Measurements from ENCODE around the gene OPA3.
A peak's percentile ranks its signal among the peaks of the same experiment; 100 is the strongest.

Gene OPA3

DNA sequence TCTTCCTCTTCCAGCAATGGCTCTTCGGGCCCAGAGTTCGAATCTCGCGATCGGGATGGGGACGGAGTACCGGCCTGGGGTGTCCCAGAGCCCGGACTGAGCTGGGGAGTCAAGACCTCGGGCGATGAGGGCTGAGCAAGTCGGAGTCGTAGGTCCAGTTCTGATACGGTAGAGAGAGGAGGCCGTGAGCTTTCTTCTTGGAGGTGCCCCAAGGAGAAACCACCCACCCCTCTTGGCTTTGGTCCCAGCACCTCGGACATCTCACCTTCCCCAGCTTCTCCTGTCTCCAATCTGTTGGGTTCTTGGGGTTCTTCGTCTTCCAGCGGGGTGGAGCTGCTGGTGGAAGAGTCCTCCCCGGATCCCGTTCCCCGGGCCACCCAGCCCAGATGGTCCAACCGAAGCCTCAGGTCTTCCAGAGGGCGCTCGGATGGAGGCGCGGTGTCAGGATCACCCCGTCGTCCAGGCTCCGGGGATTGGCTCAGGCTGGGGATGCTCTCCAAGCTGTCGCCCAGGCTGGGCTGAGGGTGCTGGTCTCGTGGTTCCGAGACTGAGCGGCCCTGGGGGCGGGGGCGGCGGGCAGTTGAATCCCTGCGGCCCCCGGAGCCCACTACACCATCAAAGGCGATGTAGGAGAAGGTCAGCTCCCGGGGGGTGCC is 90.2 kb downstream of the OPA3 start:
- TF ChIP-seq, protein P1, sequence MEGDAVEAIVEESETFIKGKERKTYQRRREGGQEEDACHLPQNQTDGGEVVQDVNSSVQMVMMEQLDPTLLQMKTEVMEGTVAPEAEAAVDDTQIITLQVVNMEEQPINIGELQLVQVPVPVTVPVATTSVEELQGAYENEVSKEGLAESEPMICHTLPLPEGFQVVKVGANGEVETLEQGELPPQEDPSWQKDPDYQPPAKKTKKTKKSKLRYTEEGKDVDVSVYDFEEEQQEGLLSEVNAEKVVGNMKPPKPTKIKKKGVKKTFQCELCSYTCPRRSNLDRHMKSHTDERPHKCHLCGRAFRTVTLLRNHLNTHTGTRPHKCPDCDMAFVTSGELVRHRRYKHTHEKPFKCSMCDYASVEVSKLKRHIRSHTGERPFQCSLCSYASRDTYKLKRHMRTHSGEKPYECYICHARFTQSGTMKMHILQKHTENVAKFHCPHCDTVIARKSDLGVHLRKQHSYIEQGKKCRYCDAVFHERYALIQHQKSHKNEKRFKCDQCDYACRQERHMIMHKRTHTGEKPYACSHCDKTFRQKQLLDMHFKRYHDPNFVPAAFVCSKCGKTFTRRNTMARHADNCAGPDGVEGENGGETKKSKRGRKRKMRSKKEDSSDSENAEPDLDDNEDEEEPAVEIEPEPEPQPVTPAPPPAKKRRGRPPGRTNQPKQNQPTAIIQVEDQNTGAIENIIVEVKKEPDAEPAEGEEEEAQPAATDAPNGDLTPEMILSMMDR (IDR thresholded peaks at IDR 0.05), result no peak

GRCh38 chr19:45492627-45493470 is 91.8 kb downstream of the OPA3 start:
- TF ChIP-seq, protein P1 (IDR thresholded peaks at IDR 0.05), result no peak

GRCh38 chr19:45492137-45492626 is 92.4 kb downstream of the OPA3 start:
- TF ChIP-seq, protein P1 (IDR thresholded peaks at IDR 0.05), result no peak

GRCh38 chr19:45489216-45489855 is 95.3 kb downstream of the OPA3 start:
- TF ChIP-seq, protein P1 (IDR thresholded peaks at IDR 0.05), result no peak

DNA sequence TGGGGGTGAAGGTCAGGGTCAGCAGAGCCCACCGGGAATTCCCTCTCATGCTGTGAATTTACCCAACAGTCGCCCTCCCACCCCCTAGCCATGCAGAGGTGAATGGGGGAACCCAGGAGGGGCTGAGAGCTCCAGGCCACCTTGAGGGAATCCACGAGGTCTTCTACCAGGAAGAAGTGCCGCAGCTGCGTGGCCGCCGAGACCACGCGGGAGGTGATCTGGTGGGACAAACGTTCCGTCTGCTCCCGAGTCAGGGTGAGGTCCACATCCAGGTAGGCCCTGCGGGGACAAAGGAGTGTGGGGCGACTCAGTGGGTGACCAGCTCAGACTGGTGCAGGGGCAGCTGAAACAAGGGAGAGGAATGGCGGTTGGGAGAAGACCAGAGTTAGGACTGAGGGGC is 95.9 kb downstream of the OPA3 start:
- TF ChIP-seq, protein P1 (IDR thresholded peaks at IDR 0.05), result no peak

GRCh38 chr19:45485305-45486077 is 99.1 kb downstream of the OPA3 start:
- TF ChIP-seq, protein P1 (IDR thresholded peaks at IDR 0.05), result peak; percentile 54

Measured in LNCAP (cell line).